H1 (cell line): Measurements from ENCODE around the gene MYMX.
A peak's percentile ranks its signal among the peaks of the same experiment; 100 is the strongest.

Experiments
- CHD2 ChIP-seq: IDR thresholded peaks from 2 replicates; pipeline ENCODE4 v1.6.1; 2012; ENCODE audit warnings: low read length, improper control_type of control experiment
- POLR2AphosphoS5 ChIP-seq: IDR thresholded peaks from 2 replicates; pipeline ENCODE4 v1.6.1; 2011; ENCODE audit warnings: low read depth, low read length
- RBBP5 ChIP-seq: IDR thresholded peaks from 2 replicates; pipeline ENCODE4 v1.7.1; 2012; ENCODE audit warnings: low read depth, mild to moderate bottlenecking, inconsistent platforms, low read length, moderate library complexity, borderline replicate concordance
- SP2 ChIP-seq: IDR thresholded peaks from 2 replicates; pipeline ENCODE4 v1.6.1; 2012; ENCODE audit warnings: mild to moderate bottlenecking, low read length, inconsistent platforms
- ZNF274 ChIP-seq: IDR thresholded peaks from 2 replicates; pipeline ENCODE4 v1.7.0; 2012; ENCODE audit warnings: low read length, borderline replicate concordance; ENCODE audit errors: extremely low read depth

GRCh38 chr6:44256775-44257024, 40.0 kb downstream of the MYMX start:
- TF ChIP-seq ZNF274 (no peak), SP2 (no peak), RBBP5 (no peak), POLR2AphosphoS5 (peak; percentile 7; the same call in 1 of the 2 replicates), CHD2 (no peak)
